Caco-2 (cell line): ENCODE measurements around the gene NDC80. TPM values are rescaled to one million over a fixed set of nuclear protein-coding genes. Genes with fewer than 3 reads are reported as not detected.

ENCODE experiments used
- BruUV-seq: library from RNA; stranded (reverse); fragments of 400-500 nt; replicated peaks from 2 replicates; lab custom pipeline; 2021; lab: Mats Ljungman, UMichigan
- CTCF ChIA-PET: fragments of 300-600 bp; sonication (Branson Sonifier 250); formaldehyde crosslinking; loops from one replicate; lab custom pipeline; 2022; ENCODE audit warnings: antibody characterized with exemption; lab: Charles Lee
- POLR2A ChIA-PET: fragments of 300-600 bp; sonication (Branson Sonifier 250); formaldehyde crosslinking; loops from one replicate; lab custom pipeline; 2022; ENCODE audit warnings: antibody characterized with exemption; lab: Charles Lee
- DNase-seq, 2 experiments: peaks; one replicate each; pipeline versions ENCODE4 v3.0.0 to v3.0.0-alpha.2; 2020 to 2022
- H3K27me3 ChIP-seq: replicated peaks from 2 replicates; pipeline ENCODE4 v1.6.0; 2011; ENCODE audit warnings: low read length; ENCODE audit not compliant: control insufficient read depth, insufficient read depth
- H3K36me3 ChIP-seq: 2 replicates; pipeline ENCODE4 v1.5.1; 2011; ENCODE audit warnings: low read length; ENCODE audit not compliant: control insufficient read depth, insufficient read depth
- H3K4me1 ChIP-seq: fragments of 250-450 bp; sonication (Bioruptor Pico); 2 replicates; pipeline ENCODE4 v1.5.1; 2020; ENCODE audit warnings: mild to moderate bottlenecking
- H3K4me3 ChIP-seq: 2 replicates; pipeline ENCODE4 v1.5.1; 2011; ENCODE audit warnings: low read depth, mild to moderate bottlenecking, control low read depth, low read length
- H3K9me3 ChIP-seq: fragments of 250-450 bp; sonication (Bioruptor Pico); 2 replicates; pipeline ENCODE4 v1.5.1; 2020; ENCODE audit warnings: mild to moderate bottlenecking, moderate library complexity
- H3K27ac Mint-ChIP-seq: one replicate; pipeline ENCODE4 v1.8.0; 2022; ENCODE audit warnings: mixed read lengths; ENCODE audit not compliant: unreplicated experiment
- H3K27me3 Mint-ChIP-seq: one replicate; pipeline ENCODE4 v1.8.0; 2022; ENCODE audit warnings: mixed read lengths; ENCODE audit not compliant: insufficient read depth, unreplicated experiment
- H3K36me3 Mint-ChIP-seq: one replicate; pipeline ENCODE4 v1.8.0; 2022; ENCODE audit warnings: mild to moderate bottlenecking, mixed read lengths; ENCODE audit not compliant: insufficient read depth, unreplicated experiment
- H3K4me1 Mint-ChIP-seq: one replicate; pipeline ENCODE4 v1.8.0; 2022; ENCODE audit warnings: low read depth, mixed read lengths; ENCODE audit not compliant: unreplicated experiment
- H3K4me3 Mint-ChIP-seq: one replicate; pipeline ENCODE4 v1.8.0; 2022; ENCODE audit warnings: mild to moderate bottlenecking, moderate library complexity, mixed read lengths; ENCODE audit not compliant: unreplicated experiment
- H3K9me3 Mint-ChIP-seq: one replicate; pipeline ENCODE4 v1.8.0; 2022; ENCODE audit warnings: mixed read lengths; ENCODE audit not compliant: unreplicated experiment
- intact Hi-C: fragments of 100-400 bp; cut with micrococcal nuclease; formaldehyde crosslinking; loops from one replicate; pipeline ENCODE4 v1.10.0; 2022; ENCODE audit not compliant: unreplicated experiment
- total RNA-seq: library from RNA; stranded (reverse); gene quantifications from 2 replicates; pipeline ENCODE4 v1.2.3, GENCODE V29; 2022
- TF ChIP-seq, protein P1 (sequence below), 2 experiments: fragments of 200-600 bp in 1 of 2; IDR thresholded peaks; 1 replicate in 1 of 2; 2 replicates in 1 of 2; pipeline versions ENCODE4 v1.5.1 to v1.8.0; 2011 to 2022; ENCODE audit warnings: antibody characterized with exemption in 1 of 2, control low read depth in 1 of 2, inconsistent platforms in 1 of 2, low read depth in 1 of 2, low read length in 1 of 2, mild to moderate bottlenecking in 1 of 2, moderate library complexity in 1 of 2; ENCODE audit not compliant: insufficient read depth in 1 of 2, severe bottlenecking in 1 of 2, unreplicated experiment in 1 of 2

Gene NDC80
- total RNA-seq, 1 experiment from 2014 or later: 52.6 TPM

DNA sequence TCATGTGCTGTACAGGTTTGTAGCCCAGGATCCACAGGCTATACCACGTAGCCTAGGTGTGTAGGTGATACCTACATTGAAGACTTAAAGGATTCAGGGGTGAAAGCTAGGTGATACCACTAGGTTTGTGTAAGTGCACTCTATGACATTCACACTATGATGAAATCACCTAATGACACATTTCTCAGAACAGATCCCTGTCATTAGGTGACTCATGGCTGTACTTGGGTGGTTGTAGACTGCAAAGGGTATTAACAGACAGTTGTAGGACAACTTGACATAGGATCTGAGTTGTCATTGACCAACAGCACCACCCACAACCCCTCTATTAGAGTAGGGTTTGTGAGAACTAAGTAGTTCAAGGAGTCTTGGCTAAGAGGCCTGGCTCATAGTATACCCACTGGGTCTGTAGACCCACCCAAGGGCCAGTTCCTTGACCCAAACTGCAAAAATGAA, 56.5 kb downstream of the NDC80 start:
- Mint-ChIP-seq H3K27ac (no peak overlapping the region), H3K9me3 (no peaks in the 10 kb centered on the region), H3K36me3 (no peaks in the 10 kb centered on the region), H3K27me3 (no peaks in the 10 kb centered on the region), H3K4me1 (no peaks in the 10 kb centered on the region), H3K4me3 (no peak overlapping the region)
- Histone ChIP-seq H3K36me3 (no peaks in the 10 kb centered on the region), H3K4me3 (no peak overlapping the region), H3K4me1 (no peaks in the 10 kb centered on the region), H3K9me3 (no peaks in the 10 kb centered on the region), H3K27me3 (no peaks in the 10 kb centered on the region; the same call in 1 of the 2 replicates)
- DNase-seq: no peak
- intact Hi-C loops: no loop called here
- TF ChIP-seq, protein P1, sequence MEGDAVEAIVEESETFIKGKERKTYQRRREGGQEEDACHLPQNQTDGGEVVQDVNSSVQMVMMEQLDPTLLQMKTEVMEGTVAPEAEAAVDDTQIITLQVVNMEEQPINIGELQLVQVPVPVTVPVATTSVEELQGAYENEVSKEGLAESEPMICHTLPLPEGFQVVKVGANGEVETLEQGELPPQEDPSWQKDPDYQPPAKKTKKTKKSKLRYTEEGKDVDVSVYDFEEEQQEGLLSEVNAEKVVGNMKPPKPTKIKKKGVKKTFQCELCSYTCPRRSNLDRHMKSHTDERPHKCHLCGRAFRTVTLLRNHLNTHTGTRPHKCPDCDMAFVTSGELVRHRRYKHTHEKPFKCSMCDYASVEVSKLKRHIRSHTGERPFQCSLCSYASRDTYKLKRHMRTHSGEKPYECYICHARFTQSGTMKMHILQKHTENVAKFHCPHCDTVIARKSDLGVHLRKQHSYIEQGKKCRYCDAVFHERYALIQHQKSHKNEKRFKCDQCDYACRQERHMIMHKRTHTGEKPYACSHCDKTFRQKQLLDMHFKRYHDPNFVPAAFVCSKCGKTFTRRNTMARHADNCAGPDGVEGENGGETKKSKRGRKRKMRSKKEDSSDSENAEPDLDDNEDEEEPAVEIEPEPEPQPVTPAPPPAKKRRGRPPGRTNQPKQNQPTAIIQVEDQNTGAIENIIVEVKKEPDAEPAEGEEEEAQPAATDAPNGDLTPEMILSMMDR (IDR thresholded peaks at IDR 0.05; ENCODE audit: insufficient read depth in 1 of 2, low read depth in 1 of 2, low read length in 1 of 2, severe bottlenecking in 1 of 2, unreplicated experiment in 1 of 2): no peak
- ChIA-PET POLR2A (no interaction called here), CTCF (no interaction called here)
- BruUV-seq: no TSS peak

DNA sequence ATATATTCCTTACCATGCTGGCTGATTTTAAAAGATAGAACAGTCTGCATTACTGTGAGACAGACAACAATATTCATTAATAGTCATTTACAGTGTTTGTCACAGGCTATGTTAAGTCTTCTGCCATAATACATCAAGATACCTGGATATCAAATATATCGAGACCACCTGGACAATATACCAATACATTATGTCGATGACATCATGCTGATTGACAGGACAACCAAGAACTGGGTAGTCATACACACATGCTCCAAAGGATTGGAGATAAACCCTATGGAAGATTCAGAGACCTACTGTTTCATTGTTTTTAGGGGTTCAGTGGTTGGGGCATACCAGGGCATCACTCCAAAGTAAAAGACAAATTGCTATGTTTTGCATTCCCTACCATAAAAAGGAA, 57.6 kb downstream of the NDC80 start:
- TF ChIP-seq, protein P1 (IDR thresholded peaks at IDR 0.05; ENCODE audit: insufficient read depth in 1 of 2, low read depth in 1 of 2, low read length in 1 of 2, severe bottlenecking in 1 of 2, unreplicated experiment in 1 of 2): no peak

DNA sequence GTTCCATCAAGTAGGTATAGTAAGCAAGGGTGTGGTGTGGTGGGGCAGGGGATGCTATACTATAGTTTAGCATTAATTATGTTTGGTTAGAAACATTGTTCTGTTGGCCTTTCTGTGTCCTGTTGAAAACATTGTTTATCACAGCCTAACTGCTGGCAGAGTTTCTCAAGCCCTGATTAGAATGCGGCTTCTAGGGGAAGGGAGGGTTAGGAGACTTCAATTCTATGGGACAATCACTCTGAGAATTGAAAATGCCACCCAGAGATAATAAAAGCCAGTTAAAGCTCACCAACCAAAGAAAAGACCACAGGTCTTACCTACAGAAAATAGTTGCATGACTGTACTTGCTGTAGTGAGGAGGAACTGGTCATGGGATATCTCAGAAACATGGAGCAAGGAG, 64.2 kb downstream of the NDC80 start:
- H3K4me1 ChIP-seq: no peaks in the 10 kb centered on the region
- H3K4me1 Mint-ChIP-seq: peaks cover 7% of the 10 kb centered on the region
- H3K27ac Mint-ChIP-seq: no peak overlapping the region
- TF ChIP-seq, protein P1 (IDR thresholded peaks at IDR 0.05; ENCODE audit: insufficient read depth in 1 of 2, low read depth in 1 of 2, low read length in 1 of 2, severe bottlenecking in 1 of 2, unreplicated experiment in 1 of 2): no peak
- no TSS peak for BruUV-seq
- H3K36me3 ChIP-seq: no peaks in the 10 kb centered on the region
- H3K27me3 ChIP-seq: no peaks in the 10 kb centered on the region; the same call in 1 of the 2 replicates
- CTCF ChIA-PET: no interaction called here
- peaks cover 4% of the 10 kb centered on the region for H3K36me3 Mint-ChIP-seq
- no peaks in the 10 kb centered on the region for H3K9me3 ChIP-seq
- no peak overlapping the region for H3K4me3 Mint-ChIP-seq
- POLR2A ChIA-PET: no interaction called here
- no peaks in the 10 kb centered on the region for H3K27me3 Mint-ChIP-seq
- intact Hi-C loops: no loop called here
- peaks cover 7% of the 10 kb centered on the region for H3K9me3 Mint-ChIP-seq
- no peak overlapping the region for H3K4me3 ChIP-seq
- DNase-seq: no peak

More for the DNA sequence above, 57.6 kb downstream of the NDC80 start:
- Histone ChIP-seq H3K9me3 (no peaks in the 10 kb centered on the region), H3K4me1 (no peaks in the 10 kb centered on the region), H3K27me3 (no peaks in the 10 kb centered on the region; the same call in 1 of the 2 replicates), H3K36me3 (no peaks in the 10 kb centered on the region), H3K4me3 (no peak overlapping the region)
- no peaks in the 10 kb centered on the region for H3K27me3 Mint-ChIP-seq
- CTCF ChIA-PET: no interaction called here
- H3K36me3 Mint-ChIP-seq: no peaks in the 10 kb centered on the region
- intact Hi-C loops: no loop called here
- H3K4me1 Mint-ChIP-seq: no peaks in the 10 kb centered on the region
- BruUV-seq: no TSS peak
- POLR2A ChIA-PET: no interaction called here
- H3K4me3 Mint-ChIP-seq: no peak overlapping the region
- DNase-seq: no peak
- no peak overlapping the region for H3K27ac Mint-ChIP-seq
- no peaks in the 10 kb centered on the region for H3K9me3 Mint-ChIP-seq
